ENCODE measurements around the gene IFITM10.

GRCh38 chr11:1762537-1763302 lies 12.3 kb upstream of the IFITM10 start:
- TF ChIP-seq CTCF (IDR thresholded peaks at IDR 0.05; ENCODE audit: insufficient read depth, low read length, poor library complexity, severe bottlenecking) (no peak), EZH2phosphoT487 (conservative IDR thresholded peaks at IDR 0.05; ENCODE audit: low read length) (no peak)
